Transverse colon (tissue), 4 donors: ENCODE measurements around the gene ZC3H12D. TPM values are rescaled to one million over a fixed set of nuclear protein-coding genes. Genes with fewer than 3 reads are reported as not detected.

ENCODE experiments used
- DNase-seq: peaks from one replicate; pipeline ENCODE4 v3.0.0-alpha.2; 2019
- H3K27ac ChIP-seq, 4 donors: fragments of 200-600 bp; sonication (generic); 2 replicates each; pipeline ENCODE4 v1.5.1; 2016 to 2018; ENCODE audit warnings: inconsistent platforms in 4 of 4
- H3K27me3 ChIP-seq: fragments of 200-600 bp; sonication (generic); 2 replicates; pipeline ENCODE4 v1.5.1; 2017; ENCODE audit warnings: inconsistent platforms
- H3K36me3 ChIP-seq, 4 donors: fragments of 200-600 bp; sonication (generic); 2 replicates each; pipeline ENCODE4 v1.5.1; 2017 to 2019; ENCODE audit warnings: inconsistent platforms in 4 of 4
- H3K4me1 ChIP-seq, 4 donors: fragments of 200-600 bp; sonication (generic); 2 replicates each; pipeline ENCODE4 v1.5.1; 2017 to 2020; ENCODE audit warnings: inconsistent platforms in 4 of 4
- H3K4me3 ChIP-seq, 4 donors: fragments of 200-600 bp; sonication (generic); 1 replicate in 1 of 4; 2 replicates in 3 of 4; pipeline versions ENCODE4 v1.5.1 to v1.6.1; 2017 to 2019; ENCODE audit warnings: inconsistent platforms in 4 of 4
- H3K9me3 ChIP-seq, 2 donors: fragments of 200-600 bp; sonication (generic); 2 replicates each; pipeline ENCODE4 v1.5.1; 2017 to 2019; ENCODE audit warnings: inconsistent platforms in 2 of 2
- CTCF ChIP-seq, 5 experiments: fragments of 200-600 bp in 3 of 5; fragments of 450-650 bp in 2 of 5; sonication (generic) in 3 of 5; IDR thresholded peaks; 1 replicate in 2 of 5; 2 replicates in 3 of 5; pipeline ENCODE4 v1.5.1; 2016 to 2017; ENCODE audit warnings: antibody characterized with exemption in 5 of 5, inconsistent platforms in 3 of 5, mild to moderate bottlenecking in 2 of 5, moderate library complexity in 1 of 5
- EP300 ChIP-seq: sonication (generic); formaldehyde crosslinking; IDR thresholded peaks from one replicate; pipeline ENCODE4 v1.6.1; 2017; ENCODE audit warnings: antibody characterized with exemption, low read depth
- POLR2A ChIP-seq: fragments of 450-650 bp; IDR thresholded peaks from one replicate; pipeline ENCODE4 v1.6.1; 2016; ENCODE audit warnings: antibody characterized with exemption, mild to moderate bottlenecking, moderate library complexity
- POLR2AphosphoS5 ChIP-seq, 3 donors: sonication (generic); formaldehyde crosslinking; IDR thresholded peaks; one replicate each; pipeline ENCODE4 v1.6.1; 2016; ENCODE audit warnings: antibody characterized with exemption in 3 of 3
- WGBS, 2 donors: methylation state at CpG; one replicate each; pipeline ENCODE4 v1.1.5; 2018; ENCODE audit warnings: low coverage in 1 of 2; 5-methylcytosine and 5-hydroxymethylcytosine counted together
- in situ Hi-C, 4 donors: fragments of 200-750 bp; cut with MboI; loops; one replicate each; pipeline versions ENCODE4 v1.15.0 to v1.15.1; 2017; ENCODE audit warnings: low sequenced_read_pairs in 3 of 4, low pct_ligation_motif_present in 1 of 4, low pct_unique_long_range_greater_than_20kb in 1 of 4
- intact Hi-C: fragments of 100-400 bp; cut with DNase I; formaldehyde crosslinking; loops from one replicate; pipeline ENCODE4 v1.15.1; 2023; ENCODE audit warnings: low total_unique reads
- total RNA-seq, 4 donors: library from RNA; depleted of rRNA; stranded (reverse); fragments of >200 nt; gene quantifications; one replicate each; pipeline ENCODE4 v1.1.0, GENCODE V29; 2016

Gene ZC3H12D
- total RNA-seq, 4 donors from 2014 or later: 1.8 to 24.3 (median 12.1) TPM

- Histone ChIP-seq H3K27ac (no peak overlapping the region), H3K4me1 (peaks cover 4 to 24% (median 17%) of the 10 kb centered on the region in 4 donors), H3K36me3 (no peaks in the 10 kb centered on the region), H3K9me3 (no peaks in the 10 kb centered on the region), H3K4me3 (no peak overlapping the region), H3K27me3 (no peaks in the 10 kb centered on the region)
- in situ Hi-C loops (no loop called here), intact Hi-C loops (no loop called here)
- 38 to 56% methylated on average over 3 of the region's 3 CpGs for WGBS, 2 donors
- TF ChIP-seq POLR2A: no peak
- DNase-seq: no peak
Observed at GRCh38 chr6:149488815-149489214, 4.0 kb upstream of the ZC3H12D start.

- H3K4me3 ChIP-seq: no peak overlapping the region
- in situ Hi-C loops: no loop called here
- H3K27ac ChIP-seq: no peak overlapping the region
- intact Hi-C loops: no loop called here
- no peaks in the 10 kb centered on the region for H3K9me3 ChIP-seq
- no peaks in the 10 kb centered on the region for H3K36me3 ChIP-seq
- no peaks in the 10 kb centered on the region for H3K27me3 ChIP-seq
- peaks cover 4 to 34% (median 18%) of the 10 kb centered on the region in 4 donors for H3K4me1 ChIP-seq
- WGBS, 2 donors: 92 to 94% methylated on average over 2 to 4 of the region's 4 CpGs
- no peak for DNase-seq
- no peak for TF ChIP-seq POLR2A
Observed at GRCh38 chr6:149487316-149487715, 2.5 kb upstream of the ZC3H12D start.

GRCh38 chr6:149483849-149484655 is 762 bp downstream of the ZC3H12D start:
- peak overlapping the region; percentile 71 to 81 (median 75) for H3K27ac ChIP-seq
- H3K9me3 ChIP-seq: no peaks in the 10 kb centered on the region
- DNase-seq: no peak
- no peaks in the 10 kb centered on the region for H3K27me3 ChIP-seq
- 81 to 87% methylated on average over 8 to 11 of the region's 11 CpGs for WGBS, 2 donors
- peak overlapping the region in 2 of 4 donors; percentile 4 to 42 for H3K4me3 ChIP-seq
- intact Hi-C loops (no loop called here), in situ Hi-C loops (no loop called here)
- H3K36me3 ChIP-seq: no peaks in the 10 kb centered on the region
- peaks cover 4 to 42% (median 20%) of the 10 kb centered on the region in 4 donors for H3K4me1 ChIP-seq
- TF ChIP-seq EP300: no peak
- TF ChIP-seq POLR2A: no peak
- no peak for TF ChIP-seq POLR2AphosphoS5 (IDR thresholded peaks at IDR 0.05)
- no peak for TF ChIP-seq CTCF (IDR thresholded peaks at IDR 0.05)

- intact Hi-C loops: no loop called here
- WGBS, 2 donors: 48 to 67% methylated on average over 2 to 3 of the region's 3 CpGs
- no peak for DNase-seq
- Histone ChIP-seq H3K9me3 (no peaks in the 10 kb centered on the region), H3K36me3 (no peaks in the 10 kb centered on the region), H3K27ac (peak overlapping the region; percentile 71 to 81 (median 75)), H3K27me3 (no peaks in the 10 kb centered on the region), H3K4me1 (peaks cover 4 to 42% (median 20%) of the 10 kb centered on the region in 4 donors), H3K4me3 (peak overlapping the region in 1 of 4 donors; percentile 42)
- TF ChIP-seq POLR2A (no peak), EP300 (no peak), POLR2AphosphoS5 (IDR thresholded peaks at IDR 0.05) (no peak), CTCF (IDR thresholded peaks at IDR 0.05) (no peak)
- in situ Hi-C loops: no loop called here
Observed at GRCh38 chr6:149483334-149483725, 1.5 kb downstream of the ZC3H12D start.

- in situ Hi-C loops: no loop called here
- H3K27ac ChIP-seq: peak overlapping the region; percentile 71 to 81 (median 75)
- H3K36me3 ChIP-seq: no peaks in the 10 kb centered on the region
- 51 to 86% methylated on average over 2 to 13 of the region's 14 CpGs for WGBS, 2 donors
- DNase-seq: no peak
- H3K9me3 ChIP-seq: no peaks in the 10 kb centered on the region
- peak overlapping the region in 3 of 4 donors; percentile 12 to 42 (median 22) for H3K4me3 ChIP-seq
- peaks cover 4 to 42% (median 20%) of the 10 kb centered on the region in 4 donors for H3K4me1 ChIP-seq
- no peaks in the 10 kb centered on the region for H3K27me3 ChIP-seq
- no peak for TF ChIP-seq POLR2AphosphoS5 (IDR thresholded peaks at IDR 0.05)
- no peak for TF ChIP-seq EP300
- TF ChIP-seq POLR2A: no peak
- no peak for TF ChIP-seq CTCF (IDR thresholded peaks at IDR 0.05)
- intact Hi-C loops: no loop called here
Observed at GRCh38 chr6:149482545-149483333, 2.1 kb downstream of the ZC3H12D start.
